Duodenal mucosa (tissue), 2 donors: Measurements from ENCODE around the gene ITPKC.
A peak's percentile ranks its signal among the peaks of the same experiment; 100 is the strongest.

Experiments used
- H3K27ac ChIP-seq: one replicate; pipeline ENCODE4 v1.7.0; 2013; ENCODE audit warnings: low read depth, low read length
- H3K27me3 ChIP-seq, 2 donors: one replicate each; pipeline ENCODE4 v1.7.0; 2013; ENCODE audit warnings: low read length in 2 of 2, control low read depth in 1 of 2; ENCODE audit not compliant: insufficient read depth in 2 of 2, control insufficient read depth in 1 of 2
- H3K36me3 ChIP-seq, 2 donors: one replicate each; pipeline ENCODE4 v1.7.0; 2013; ENCODE audit warnings: low read length in 2 of 2, control low read depth in 1 of 2; ENCODE audit not compliant: insufficient read depth in 2 of 2, control insufficient read depth in 1 of 2
- H3K4me1 ChIP-seq, 2 donors: one replicate each; pipeline ENCODE4 v1.7.0; 2013; ENCODE audit warnings: low read length in 2 of 2, control low read depth in 1 of 2; ENCODE audit not compliant: insufficient read depth in 2 of 2, control insufficient read depth in 1 of 2
- H3K4me3 ChIP-seq, 2 donors: one replicate each; pipeline ENCODE4 v1.7.0; 2013; ENCODE audit warnings: low read length in 2 of 2, low read depth in 1 of 2
- H3K9ac ChIP-seq, 2 donors: one replicate each; pipeline ENCODE4 v1.7.0; 2013; ENCODE audit warnings: low read length in 2 of 2, low read depth in 1 of 2
- H3K9me3 ChIP-seq, 2 donors: one replicate each; pipeline ENCODE4 v1.7.0; 2013; ENCODE audit warnings: low read length in 2 of 2, control low read depth in 1 of 2; ENCODE audit not compliant: control insufficient read depth in 1 of 2

Gene ITPKC

DNA sequence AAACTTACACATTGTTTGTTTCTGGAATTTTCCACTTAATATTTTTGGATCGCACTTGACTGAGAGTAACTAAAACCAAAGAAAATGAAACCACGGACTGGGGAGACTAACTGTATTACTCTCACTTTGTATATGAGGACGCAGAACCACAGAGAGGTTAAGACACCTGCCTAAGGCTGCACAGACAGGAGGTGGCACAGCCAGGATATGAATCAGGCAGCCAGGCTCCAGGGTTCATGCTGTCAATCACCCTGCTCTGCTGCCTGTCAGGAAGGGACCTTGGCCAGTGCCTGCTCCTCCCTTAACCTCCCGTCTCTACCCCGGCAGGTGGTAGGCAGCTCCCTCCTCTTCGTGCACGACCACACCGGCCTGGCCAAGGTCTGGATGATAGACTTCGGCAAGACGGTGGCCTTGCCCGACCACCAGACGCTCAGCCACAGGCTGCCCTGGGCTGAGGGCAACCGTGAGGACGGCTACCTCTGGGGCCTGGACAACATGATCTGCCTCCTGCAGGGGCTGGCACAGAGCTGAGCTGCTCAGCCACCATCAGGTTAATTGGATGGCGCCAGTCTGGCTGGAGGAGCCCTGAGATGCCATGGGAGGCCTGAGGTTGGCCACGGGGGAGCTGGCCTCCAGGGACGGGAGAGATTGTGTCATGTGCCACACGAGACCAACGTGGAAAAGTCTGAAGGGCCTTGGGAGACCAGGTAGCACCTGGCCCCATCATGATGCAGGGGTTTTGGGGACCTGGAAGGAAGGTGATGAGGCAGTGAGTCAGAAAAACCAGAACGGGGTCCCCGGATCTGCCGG is 22.3 kb downstream of the ITPKC start:
- Histone ChIP-seq H3K4me3 (no peak overlapping the region), H3K36me3 (peaks cover 32 to 51% of the 10 kb centered on the region in 2 donors), H3K9me3 (no peaks in the 10 kb centered on the region), H3K4me1 (peaks cover 19% of the 10 kb centered on the region in 2 donors), H3K27me3 (no peaks in the 10 kb centered on the region), H3K9ac (peak overlapping the region in 1 of 2 donors; percentile 38), H3K27ac (no peak overlapping the region)

DNA sequence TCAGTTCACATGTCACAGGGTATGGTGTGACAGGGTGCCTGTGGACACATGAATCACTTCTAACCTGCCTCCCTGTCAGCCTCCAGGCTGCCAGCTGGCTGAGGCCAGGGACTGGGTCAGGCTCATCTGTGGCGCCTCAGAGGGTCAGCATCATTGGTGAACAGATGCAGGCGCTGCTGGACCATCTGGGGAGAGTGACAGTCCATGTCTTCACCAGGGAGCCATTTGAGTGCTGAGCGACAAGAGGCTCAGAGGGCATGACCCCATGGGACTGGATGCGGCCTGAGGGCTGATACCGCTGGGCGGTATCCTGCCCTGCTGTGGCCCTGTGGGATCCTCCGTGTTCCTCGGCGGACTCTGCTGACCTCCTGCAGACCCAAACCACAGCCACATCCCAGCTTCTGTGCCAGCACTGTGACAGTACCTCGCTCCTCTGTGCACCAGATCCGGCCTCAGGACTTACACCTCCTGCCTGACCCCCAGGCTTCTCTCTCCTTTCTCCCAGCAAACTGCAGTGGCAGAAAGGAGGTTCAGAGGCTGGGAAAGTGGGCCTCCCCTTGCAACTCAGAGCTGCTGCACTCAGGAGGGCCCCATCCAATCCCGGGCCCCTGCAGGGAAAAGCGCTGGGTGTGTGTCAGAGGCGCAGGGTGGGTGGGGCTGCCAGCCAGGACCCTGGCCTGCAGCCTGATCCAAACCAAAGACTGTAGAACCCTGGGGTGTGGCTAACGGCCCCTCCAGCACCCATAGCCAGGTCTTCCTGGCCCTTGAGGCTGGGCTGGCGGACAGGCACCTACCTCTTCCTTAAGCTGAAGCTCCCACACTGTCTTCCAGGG is 23.2 kb downstream of the ITPKC start:
- Histone ChIP-seq H3K9me3 (no peaks in the 10 kb centered on the region), H3K36me3 (peaks cover 29 to 44% of the 10 kb centered on the region in 2 donors), H3K27me3 (no peaks in the 10 kb centered on the region), H3K4me3 (no peak overlapping the region), H3K9ac (no peak overlapping the region), H3K4me1 (peaks cover 18 to 19% of the 10 kb centered on the region in 2 donors), H3K27ac (no peak overlapping the region)

DNA sequence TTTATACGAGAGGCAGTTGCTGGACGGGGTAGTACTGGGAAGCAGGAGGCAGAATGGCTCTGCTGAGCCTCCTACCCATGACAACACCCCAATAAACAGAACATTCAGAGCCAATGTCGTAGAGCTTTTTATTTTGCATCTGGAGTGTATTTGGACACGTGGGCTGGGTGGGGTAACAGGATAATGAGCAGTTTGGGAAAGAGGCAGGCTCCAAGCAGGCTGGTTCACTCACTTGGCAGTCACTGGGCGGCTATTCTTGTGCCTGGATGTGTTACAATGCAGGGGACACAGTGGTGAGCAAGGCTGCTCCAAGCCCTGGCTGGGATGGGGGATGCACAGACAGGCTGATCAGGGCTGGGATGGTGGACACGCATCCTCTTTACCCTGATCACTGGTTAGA is 23.8 kb downstream of the ITPKC start:
- no peak overlapping the region for H3K4me3 ChIP-seq

DNA sequence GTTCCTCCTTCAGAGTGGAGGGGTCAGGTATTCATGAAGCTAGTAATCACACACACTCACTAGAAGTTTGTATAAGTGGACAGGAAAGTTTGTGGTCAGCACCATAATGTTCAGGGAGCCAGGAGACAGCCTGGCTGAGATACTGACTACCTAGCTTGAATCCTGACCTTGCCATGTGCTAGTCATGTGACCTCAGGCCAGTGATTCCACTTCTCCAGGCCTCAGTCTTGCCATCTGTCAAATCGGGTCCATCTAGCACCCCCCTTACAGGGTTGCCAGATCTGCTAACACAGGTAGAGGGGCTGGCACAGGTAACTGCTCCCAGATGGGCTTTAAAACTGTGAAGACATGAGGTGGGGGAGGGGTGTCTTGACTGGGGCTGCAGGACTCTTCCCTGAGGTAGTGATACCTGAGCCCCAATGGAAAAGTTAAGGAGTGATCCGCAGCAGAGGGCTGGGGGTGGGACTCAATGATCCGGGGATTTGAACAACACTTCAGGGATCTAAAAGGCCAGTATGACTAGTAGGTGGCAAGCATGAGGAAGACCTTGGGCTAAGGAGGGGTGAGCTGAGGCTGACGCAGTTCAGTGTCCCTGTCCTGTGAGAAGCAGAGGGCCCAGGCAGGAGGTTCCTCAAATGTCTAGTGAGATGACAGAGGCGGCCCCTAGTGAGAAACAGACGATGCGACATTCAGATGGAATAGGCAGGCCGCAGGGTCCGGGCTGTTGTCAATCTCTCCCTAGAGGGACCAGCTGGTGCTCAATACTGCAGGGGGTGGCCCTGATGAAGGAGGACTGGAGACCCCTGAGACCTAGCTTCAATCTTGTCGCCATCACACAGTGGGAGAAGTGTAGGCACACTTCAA is 24.8 kb downstream of the ITPKC start:
- no peaks in the 10 kb centered on the region for H3K27me3 ChIP-seq
- H3K27ac ChIP-seq: no peak overlapping the region
- H3K36me3 ChIP-seq: peaks cover 24 to 33% of the 10 kb centered on the region in 2 donors
- H3K4me3 ChIP-seq: no peak overlapping the region
- no peaks in the 10 kb centered on the region for H3K9me3 ChIP-seq
- H3K4me1 ChIP-seq: peaks cover 8 to 11% of the 10 kb centered on the region in 2 donors
- H3K9ac ChIP-seq: no peak overlapping the region

More for the DNA sequence above, 23.8 kb downstream of the ITPKC start:
- no peaks in the 10 kb centered on the region for H3K27me3 ChIP-seq
- peaks cover 25 to 38% of the 10 kb centered on the region in 2 donors for H3K36me3 ChIP-seq
- H3K4me1 ChIP-seq: peaks cover 11 to 13% of the 10 kb centered on the region in 2 donors
- no peaks in the 10 kb centered on the region for H3K9me3 ChIP-seq
- no peak overlapping the region for H3K27ac ChIP-seq
- H3K9ac ChIP-seq: no peak overlapping the region

DNA sequence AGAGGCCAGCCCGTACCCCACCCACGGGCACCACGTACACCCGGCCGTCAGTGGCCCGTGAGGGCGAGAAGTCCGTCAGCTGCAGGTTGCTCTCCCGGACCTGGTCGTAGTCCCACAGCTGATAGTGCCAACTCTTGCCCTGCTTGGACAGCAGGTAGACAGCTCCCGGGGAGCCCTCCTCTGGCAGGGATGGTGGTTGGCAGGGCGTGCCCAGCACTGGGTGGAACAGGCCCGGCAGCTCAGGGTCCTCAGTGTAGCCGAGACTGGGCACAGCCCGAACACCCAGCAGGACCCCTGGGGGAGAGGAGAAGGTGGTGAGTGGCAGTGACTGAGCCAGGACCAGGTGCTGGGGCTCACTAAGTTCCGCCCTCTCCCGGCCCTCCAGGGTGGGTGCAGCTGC is 25.6 kb downstream of the ITPKC start:
- H3K27me3 ChIP-seq: no peaks in the 10 kb centered on the region
- H3K9me3 ChIP-seq: no peaks in the 10 kb centered on the region
- peaks cover 17 to 26% of the 10 kb centered on the region in 2 donors for H3K36me3 ChIP-seq
- H3K4me1 ChIP-seq: peaks cover 5 to 8% of the 10 kb centered on the region in 2 donors
- no peak overlapping the region for H3K9ac ChIP-seq
- H3K27ac ChIP-seq: no peak overlapping the region
- no peak overlapping the region for H3K4me3 ChIP-seq

DNA sequence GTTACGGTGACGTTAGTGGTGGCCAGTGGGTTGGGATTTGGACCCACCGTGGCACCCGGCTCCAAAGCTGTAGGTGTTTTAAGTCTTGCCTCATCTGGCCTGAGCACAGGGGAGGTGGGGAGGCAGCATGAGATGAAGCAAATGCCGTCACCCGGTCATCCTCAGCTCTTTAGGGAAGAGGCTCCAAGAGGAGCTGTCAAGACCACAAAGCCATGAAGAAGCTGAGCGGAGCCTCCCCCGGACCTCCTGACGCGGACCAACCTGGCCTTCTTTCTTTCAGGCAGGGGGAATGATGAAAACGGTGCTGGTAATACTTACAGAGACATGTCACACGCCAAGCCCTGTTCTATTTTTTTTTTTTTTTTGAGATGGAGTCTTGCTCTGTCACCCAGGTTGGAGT is 26.0 kb downstream of the ITPKC start:
- Histone ChIP-seq H3K27ac (no peak overlapping the region), H3K4me3 (no peak overlapping the region), H3K9ac (no peak overlapping the region), H3K4me1 (peaks cover 5 to 8% of the 10 kb centered on the region in 2 donors), H3K27me3 (no peaks in the 10 kb centered on the region), H3K36me3 (peaks cover 16 to 24% of the 10 kb centered on the region in 2 donors), H3K9me3 (no peaks in the 10 kb centered on the region)

DNA sequence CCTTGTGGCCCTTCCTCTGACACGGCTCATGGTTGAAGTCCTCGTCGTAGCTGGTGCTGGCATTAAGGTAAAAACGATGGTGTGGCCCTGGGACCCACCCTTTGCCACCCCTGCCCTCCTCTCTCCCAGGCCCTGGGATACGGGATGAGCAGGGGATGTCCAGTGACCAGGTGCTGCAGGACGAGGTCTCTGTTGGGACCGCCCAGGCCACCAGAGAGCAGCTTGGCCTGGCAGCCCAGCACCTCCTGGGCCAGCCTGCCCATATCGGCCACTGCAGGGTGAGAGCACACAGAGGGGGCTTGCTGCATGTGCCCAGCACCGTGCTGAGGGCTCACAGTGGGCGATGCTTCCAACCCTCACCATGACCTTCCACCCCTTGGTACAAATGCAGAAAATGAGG is 27.0 kb downstream of the ITPKC start:
- no peaks in the 10 kb centered on the region for H3K9me3 ChIP-seq
- peaks cover 13 to 19% of the 10 kb centered on the region in 2 donors for H3K36me3 ChIP-seq
- no peak overlapping the region for H3K27ac ChIP-seq
- H3K9ac ChIP-seq: no peak overlapping the region
- H3K4me3 ChIP-seq: no peak overlapping the region
- H3K4me1 ChIP-seq: peaks cover 0 to 8% of the 10 kb centered on the region in 2 donors
- H3K27me3 ChIP-seq: no peaks in the 10 kb centered on the region

DNA sequence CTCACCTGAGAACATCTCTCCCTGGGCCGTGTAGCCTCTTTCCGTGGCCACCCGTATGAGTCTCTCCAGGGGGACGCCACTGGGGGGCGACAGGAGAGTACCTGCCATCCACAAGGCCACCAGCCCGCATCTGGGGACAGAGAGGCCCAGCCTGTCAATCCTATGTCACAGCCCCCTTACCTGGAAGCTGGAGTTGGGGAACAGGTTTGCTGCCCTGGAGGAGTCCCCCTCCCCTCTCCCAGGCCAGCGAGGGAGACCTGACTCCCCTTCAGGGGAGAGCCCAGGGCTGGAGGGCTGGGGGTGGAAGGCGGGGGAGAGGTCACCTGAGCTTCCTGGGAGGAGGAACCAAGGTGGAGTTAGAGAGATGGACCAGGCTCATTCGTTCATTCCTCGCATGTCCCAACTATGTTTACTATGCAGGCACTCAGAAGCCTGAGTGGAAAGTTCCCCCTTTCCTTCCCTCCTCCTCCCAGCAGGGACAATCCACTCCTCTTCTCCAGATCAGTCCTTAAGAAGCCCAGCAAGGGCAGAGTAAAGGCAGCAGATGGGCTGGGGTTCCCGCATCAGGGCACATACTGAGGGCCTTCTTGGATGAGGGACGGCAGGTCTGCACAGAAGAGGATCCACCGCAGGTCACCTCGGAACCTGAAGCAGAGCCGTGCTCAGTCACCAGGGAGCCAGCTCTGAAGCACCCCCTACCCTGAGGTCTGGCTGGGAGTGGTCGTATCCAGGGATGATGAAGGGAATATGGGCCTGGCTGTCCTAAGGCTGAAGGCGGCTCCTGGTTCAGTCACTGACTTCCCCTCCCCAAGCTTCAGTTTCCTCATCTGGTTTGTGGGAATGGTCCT is 27.9 kb downstream of the ITPKC start:
- H3K27me3 ChIP-seq: no peaks in the 10 kb centered on the region
- H3K4me1 ChIP-seq: peaks cover 5 to 15% of the 10 kb centered on the region in 2 donors
- H3K27ac ChIP-seq: no peak overlapping the region
- H3K4me3 ChIP-seq: no peak overlapping the region
- peaks cover 9 to 11% of the 10 kb centered on the region in 2 donors for H3K36me3 ChIP-seq
- H3K9ac ChIP-seq: no peak overlapping the region
- no peaks in the 10 kb centered on the region for H3K9me3 ChIP-seq

DNA sequence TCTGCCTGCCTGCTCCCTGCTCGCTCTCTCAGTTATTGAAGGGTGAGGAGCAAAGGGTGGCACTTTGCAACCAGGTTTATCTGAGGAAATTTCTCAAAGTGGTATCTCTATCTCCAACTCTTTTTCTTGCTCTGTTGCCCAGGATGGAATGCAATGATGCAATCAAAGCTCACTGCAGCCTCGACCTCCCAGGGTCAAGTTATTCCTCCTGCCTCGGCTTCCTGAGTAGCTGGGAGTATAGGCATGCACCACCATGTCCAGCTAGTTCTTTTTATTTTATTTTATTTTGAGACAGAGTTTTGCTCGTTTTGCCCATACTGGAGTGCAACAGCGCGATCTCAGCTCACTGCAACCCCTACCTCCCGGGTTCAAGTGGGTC is 28.5 kb downstream of the ITPKC start:
- Histone ChIP-seq H3K9me3 (no peaks in the 10 kb centered on the region), H3K27ac (no peak overlapping the region), H3K27me3 (no peaks in the 10 kb centered on the region), H3K9ac (no peak overlapping the region), H3K36me3 (peaks cover 3 to 6% of the 10 kb centered on the region in 2 donors), H3K4me3 (no peak overlapping the region), H3K4me1 (peaks cover 9 to 17% of the 10 kb centered on the region in 2 donors)
